Stimulated activated CD4-positive, alpha-beta T cell treated with anti-CD3 and anti-CD28 coated beads, Interleukin-1b, Interleukin-23, amount 100 ng/mL, for 1 hour (primary cell): ENCODE results near the gene SPRED2.

ENCODE experiments used
- DNase-seq, 2 donors: peaks; one replicate each; pipeline ENCODE4 v3.0.0-alpha.2; 2020; ENCODE audit warnings: low read depth in 2 of 2

SPRED2 gene

GRCh38 chr2:65415091-65415490 lies 17.3 kb downstream of the SPRED2 start:
- DNase-seq, result no peak

- no peak for DNase-seq
These were observed 18.8 kb downstream of the SPRED2 start for GRCh38 chr2:65413610-65414009.

DNA sequence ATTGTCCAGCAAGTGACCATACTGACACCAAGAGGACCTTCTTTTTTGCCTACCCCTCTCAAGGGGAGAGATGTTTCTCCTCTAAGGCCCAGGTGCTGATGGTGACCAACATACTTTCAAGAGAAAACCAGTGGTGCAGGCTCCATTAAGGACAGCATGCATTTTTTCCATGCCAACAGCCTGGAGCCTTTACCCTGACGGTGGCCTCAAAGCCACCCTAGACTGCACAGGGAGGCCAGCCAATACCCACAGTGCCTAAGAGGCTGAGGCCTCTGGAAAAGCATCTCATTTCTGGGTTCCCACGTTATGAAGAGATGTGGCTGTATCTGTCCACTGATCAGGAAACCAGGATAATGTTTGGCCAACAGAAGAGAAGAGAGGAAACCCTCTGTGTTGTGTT lies 19.3 kb downstream of the SPRED2 start:
- DNase-seq, result no peak

DNA sequence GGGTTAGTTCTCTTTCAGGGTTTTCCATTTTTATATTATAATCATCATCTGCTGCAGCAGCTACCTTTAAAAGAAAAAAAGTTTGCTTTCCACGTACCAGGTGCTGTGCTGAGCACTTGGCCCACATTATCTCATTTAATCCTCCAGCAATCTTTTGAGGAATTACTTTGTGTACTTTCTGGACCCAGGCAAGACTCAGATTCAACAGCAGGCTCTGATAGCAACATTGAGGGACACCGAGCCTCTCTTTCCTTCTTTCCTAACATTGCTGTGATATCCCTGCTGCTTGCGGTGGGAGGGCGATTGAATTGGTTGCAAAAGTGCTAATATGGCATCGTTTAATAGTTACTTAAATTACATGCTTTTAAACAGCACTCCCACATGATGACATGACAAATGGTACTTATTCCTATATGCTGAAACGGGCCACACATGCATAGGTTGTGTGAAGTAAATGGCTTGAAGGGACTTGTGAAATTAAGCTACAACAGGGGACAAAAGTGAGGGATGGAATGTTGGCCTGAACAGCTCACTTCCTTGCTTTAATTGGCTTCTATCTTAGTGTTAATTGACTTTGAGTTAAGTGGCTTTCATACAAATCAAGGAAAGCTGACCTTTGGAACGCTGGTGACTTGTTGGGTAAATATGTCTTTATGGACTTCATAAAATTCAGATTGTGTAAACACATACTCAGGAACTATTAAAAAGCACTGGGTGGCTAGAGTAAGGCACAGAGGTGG lies 21.2 kb downstream of the SPRED2 start:
- no peak for DNase-seq

DNA sequence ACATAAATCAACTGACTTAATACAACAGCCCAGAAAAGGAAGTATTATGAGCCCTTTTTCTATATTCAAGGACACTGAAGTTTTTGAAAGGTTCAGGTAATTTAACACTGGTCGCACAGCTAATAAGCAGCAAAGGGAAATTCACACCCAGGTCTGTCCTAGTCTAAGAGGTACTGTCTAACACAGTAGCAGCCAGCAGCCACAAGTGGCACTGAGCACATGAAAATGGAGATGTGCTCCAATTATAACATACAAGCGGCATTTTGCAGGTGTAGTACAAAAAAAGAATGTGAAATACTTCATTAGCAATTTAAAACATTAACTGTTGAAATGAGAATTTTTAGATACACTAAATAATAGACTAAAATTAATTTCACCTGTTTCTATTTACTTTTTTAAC lies 23.4 kb downstream of the SPRED2 start:
- no peak for DNase-seq

- DNase-seq, result no peak
These were observed 25.2 kb downstream of the SPRED2 start for GRCh38 chr2:65407240-65407639.

DNA sequence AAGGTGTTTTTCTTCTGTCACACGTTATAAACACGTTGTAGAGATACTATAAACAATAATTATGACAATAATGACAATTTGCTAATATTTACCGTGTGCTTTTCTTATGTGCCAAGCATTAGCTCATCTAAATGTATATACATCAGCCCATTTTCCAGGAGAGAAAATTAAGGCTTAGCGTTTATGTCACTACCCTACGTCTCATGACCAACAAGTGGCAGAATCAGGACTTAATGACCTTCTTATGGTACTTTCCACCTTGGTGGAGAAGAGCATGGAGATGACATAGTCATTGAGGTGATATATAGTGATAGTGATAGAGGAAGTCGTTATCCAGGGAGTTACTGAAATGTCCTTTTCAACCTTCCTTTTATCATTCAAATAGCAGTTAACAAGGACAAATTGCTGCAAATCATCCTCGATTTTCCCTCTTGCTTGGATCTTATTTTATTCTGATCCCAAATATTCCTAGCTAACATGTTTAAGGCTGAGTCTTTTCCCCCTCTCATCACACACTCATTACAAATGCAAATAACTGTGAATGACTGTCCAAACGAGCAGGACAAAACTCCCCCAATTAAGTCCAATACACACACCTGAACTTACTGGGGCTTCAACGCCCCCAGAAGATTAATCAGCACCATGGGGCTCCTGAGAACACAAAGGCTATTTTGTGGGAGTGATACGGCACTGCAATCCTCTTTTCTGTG lies 27.3 kb downstream of the SPRED2 start:
- DNase-seq, result no peak

GRCh38 chr2:65403529-65403915 lies 28.9 kb downstream of the SPRED2 start:
- DNase-seq, result no peak

DNA sequence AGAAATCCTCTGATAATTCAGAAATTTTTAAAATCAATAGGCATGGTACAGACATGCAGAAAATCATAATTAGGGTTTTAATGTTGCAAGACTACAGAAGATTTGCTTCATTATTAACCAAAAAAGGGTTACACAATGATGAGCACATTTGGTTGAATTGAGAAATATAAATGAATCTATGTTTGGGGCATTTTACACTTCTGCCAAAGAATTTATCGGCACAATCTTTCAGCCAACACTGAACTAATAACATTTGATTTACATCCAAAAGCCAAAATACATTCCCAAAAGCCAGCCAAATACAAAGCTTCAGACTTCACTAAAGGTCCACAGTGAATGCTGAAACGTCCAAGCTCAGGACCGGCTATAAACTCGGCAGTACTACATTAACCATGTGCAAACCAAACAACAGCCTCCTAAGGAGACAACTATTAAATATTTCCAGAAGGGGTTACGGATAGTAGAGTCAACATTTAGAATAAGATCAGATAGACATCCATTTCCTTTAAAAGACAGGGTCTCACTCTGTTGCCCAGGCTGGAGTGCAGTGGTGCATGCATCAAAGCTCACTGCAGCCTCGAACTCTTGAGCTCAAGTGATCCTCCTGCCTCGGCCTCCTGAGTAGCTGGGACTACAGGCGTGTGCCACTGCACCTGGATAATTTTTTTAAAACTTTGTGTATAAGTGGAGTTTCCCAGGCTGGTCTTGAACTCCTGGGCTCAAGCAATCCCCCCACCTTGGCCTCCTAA lies 29.4 kb downstream of the SPRED2 start:
- DNase-seq, result no peak

DNA sequence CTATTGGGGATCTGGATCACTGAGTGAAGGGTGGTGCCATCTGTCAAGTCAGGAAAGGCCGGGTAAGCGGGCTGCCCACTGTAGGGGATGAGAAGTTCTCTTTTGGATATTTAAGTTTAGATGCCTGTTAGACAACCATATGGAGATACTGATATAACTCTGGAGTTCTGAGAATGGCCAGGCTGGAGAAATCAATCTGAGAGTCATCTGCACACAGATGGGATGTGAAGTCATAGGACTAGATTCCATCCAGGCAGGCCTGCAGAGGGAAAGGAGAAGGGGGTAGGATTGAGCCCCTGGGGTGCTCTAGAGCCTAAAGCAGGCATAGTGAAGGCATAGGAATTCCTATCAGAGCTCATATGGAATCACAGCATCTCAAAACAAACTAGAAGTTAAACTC lies 30.1 kb downstream of the SPRED2 start:
- no peak for DNase-seq

- no peak for DNase-seq
These were observed 35.3 kb downstream of the SPRED2 start for GRCh38 chr2:65397122-65397521.

DNA sequence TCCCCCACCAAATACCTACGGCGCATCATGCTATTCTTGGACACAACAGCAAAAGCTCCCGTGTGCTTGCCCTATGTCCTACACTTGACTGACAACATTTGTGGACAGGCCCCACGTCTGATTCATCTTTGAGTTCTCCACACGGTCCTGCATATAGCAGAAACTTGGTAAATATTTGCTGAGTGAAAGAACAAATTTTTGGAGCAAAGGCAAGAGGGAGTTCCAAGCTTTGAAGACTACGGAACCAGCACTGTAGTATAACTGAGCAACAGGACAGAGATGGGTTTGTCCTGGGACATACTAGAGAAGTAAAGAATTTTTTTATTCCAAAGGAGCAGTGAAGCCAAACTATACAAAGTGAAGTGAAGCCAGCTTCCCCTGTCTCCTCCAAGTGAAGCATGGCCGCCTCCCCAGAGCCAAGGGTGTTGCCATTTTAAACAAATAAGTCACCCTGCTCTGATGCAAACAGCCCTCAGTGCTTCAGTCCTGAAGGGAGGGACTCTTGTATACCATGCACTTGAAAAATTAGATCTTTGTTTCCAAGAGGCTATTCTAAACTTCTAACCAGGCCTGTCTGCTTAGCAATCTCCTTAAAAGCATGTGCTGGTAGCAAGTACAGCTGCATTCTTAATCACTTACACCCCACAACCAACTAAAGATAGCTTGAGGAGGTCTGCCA lies 35.9 kb downstream of the SPRED2 start:
- no peak for DNase-seq

DNA sequence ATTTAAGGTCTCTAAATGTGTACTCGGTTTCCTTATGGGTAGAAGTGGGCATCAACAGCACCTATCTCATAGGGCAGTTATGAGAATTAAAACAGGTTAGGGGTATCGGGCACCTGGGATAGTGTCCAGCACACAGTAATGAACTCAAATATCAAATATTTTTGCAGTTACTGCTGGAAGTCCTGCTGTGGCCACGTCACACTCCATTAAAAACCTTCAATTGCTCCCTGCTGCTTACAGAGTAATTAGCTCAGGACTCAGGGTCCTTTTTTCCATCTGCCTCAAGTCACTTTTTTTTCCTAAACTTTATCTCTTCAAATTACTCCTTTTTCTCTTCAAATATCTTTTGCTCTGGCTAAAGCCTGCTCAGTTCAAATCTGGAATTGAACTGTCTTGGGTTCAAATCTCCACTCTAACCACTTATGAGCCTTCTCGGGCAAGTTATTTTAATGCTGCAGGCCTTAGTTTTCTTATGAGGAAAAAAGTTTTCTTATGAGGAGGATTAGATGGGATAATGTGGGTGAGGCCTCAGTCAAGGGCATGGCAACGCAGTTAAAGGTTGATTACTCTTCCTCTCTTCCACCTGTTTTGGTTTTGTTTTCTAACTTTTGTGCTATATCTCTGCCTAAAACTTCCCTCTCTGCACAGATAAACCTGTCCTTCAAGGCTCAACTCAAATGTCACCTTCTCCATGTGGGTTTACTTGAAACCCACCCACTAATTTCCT lies 36.6 kb downstream of the SPRED2 start:
- no peak for DNase-seq

DNA sequence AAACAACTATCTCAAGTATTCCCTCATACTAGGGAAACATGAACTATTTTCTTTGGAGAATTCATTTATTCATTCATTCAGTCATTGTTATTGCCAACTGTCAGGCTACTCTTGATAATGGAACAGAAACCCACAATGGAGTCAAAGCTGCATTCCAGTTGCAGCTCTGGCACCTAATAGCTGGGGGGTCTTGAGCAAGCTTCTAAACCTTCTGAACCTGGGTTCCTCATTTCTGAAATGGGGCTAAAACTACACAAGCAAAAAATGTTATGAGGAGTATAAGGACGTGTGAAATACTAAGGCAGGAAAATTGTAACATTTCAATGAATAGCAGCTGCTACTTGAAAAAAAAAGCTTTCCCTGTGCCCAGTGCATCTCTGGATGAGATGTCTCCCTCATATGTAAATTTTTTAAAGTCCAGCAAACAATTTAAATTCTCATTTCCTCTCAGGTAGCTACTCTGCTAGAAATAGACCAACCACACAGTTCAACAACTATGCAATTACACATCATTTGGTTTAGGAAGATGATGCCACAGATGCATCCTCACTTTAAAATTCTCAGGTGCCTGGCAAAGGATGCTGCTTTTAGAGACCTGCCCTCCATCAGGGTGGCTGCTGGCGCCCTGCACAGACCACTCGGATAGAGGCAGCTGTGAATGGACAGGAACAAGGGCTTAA lies 38.5 kb downstream of the SPRED2 start:
- DNase-seq, result no peak

DNA sequence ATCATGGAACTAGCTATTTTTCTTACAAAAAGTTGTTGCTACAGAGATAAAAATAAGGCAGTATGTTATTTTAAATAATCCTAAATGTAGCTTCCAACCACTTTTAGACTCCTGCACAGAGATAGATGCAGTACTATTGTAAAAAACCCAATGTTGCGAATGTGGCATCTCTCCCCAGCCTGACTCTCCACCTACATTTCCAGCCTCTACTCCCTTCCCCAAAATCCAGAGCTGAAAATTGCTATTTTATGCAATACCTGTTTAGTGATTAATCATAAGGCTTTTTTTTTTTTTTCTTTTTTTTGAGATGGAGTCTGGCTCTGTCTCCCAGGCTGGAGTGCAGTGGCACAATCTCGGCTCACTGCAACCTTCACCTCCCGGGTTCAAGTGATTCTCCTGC lies 39.4 kb downstream of the SPRED2 start:
- DNase-seq, result no peak

DNA sequence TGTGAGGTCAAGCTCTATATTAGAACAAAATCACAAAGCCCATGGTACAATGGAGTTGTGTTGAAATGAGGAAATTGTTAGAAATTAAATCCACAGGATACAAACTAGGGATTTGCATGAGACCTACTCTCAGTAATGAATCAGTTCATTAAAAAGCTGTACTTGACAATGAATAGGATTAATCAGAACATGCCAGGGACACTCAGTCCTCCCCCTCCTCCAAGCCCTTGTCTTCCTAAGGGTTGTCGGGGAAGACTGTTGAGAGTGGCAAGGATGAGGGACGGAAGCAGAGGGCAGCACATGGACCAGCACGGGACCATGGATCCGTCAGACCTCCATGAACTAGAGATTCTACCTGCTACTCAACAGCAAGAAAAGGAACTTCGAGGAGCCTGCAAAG lies 39.8 kb downstream of the SPRED2 start:
- DNase-seq, result no peak

- no peak for DNase-seq
These were observed 42.3 kb downstream of the SPRED2 start for GRCh38 chr2:65390134-65390533.

- no peak for DNase-seq
These were observed 42.9 kb downstream of the SPRED2 start for GRCh38 chr2:65389476-65389875.

DNA sequence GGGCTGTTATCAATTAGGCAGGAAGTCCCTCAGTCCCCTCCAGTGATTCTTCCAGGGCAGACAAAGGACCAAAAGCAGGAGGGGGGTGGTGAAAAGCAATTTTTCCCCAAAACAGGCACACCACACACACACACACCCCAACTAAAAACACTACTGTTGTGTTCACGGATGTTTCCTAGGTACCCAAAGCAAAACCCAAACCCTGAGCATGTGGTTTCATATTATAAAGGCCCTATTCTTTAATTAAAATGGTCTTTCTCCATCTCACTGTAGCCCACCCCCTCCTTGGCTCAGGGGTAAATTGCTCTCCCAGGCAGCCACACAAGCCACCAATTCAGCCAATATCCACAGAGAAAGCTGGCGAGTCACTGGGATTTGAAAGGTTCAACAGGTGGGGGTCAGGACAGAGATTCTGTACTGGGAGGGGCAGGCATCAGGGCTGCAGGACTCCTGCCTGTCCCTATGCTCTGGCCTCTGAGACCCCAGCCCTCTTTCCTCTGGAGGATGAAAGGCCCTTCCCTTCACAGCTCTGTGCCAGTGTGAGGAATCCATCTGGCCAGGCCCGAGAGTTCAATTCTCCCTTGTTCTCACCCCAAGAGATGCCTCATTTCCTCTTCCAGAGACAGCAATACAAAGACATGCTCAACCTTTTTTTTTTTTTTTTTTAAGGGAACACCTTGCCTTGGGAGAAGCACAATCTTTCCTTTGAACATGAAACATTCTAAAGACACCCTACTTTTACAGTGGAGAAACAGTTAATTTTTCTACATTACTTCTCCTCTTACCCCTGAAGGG lies 43.6 kb downstream of the SPRED2 start:
- no peak for DNase-seq

DNA sequence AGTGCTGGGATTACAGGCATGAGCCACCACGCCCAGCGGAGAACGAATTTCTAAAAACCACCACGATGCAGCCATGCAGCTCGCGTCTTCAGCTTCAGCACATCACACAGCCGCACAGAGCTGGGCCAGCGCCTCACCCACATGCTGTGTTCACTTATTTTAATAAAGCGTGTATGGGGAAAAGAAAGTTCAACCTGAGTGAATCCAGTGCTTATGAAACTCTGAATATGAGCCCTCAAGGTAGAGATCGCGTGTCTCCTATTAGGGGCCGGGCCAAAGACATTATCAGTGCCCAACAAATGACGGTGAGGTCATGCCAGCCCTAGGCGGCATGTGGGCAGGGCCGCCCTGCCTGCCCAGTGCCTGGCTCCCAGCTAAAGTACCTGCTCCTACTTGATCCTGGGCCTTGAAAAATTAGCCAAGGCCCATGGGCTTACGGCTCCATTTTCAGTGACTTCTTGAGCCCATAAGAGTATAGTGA lies 44.3 kb downstream of the SPRED2 start:
- DNase-seq, result no peak
